ENCODE data around the gene RTN4R. TPM values are rescaled to one million over a fixed set of nuclear protein-coding genes. Genes with fewer than 3 reads are reported as not detected.
"Not testable (repeated sequence)": the region's sequence is repeated elsewhere in the genome, so short reads cannot be mapped to it uniquely, and the experiment has no call there.

The RTN4R gene
- total RNA-seq, 1 experiment from 2014 or later = 0.30 TPM

GRCh38 chr22:20306646-20307447 lies 38.7 kb upstream of the RTN4R start:
- not testable (repeated sequence) for H4K20me1 ChIP-seq (ENCODE audit: insufficient read depth, low read depth, low read length); H3K4me3 ChIP-seq (ENCODE audit: low read length); H3K9ac ChIP-seq (ENCODE audit: low read length); H3K4me1 ChIP-seq (ENCODE audit: low read length); DNase-seq; H3K27me3 ChIP-seq (ENCODE audit: low read length); H2AFZ ChIP-seq (ENCODE audit: low read length); H3K27ac ChIP-seq (ENCODE audit: low read length); H3K9me2 ChIP-seq (replicated peaks; ENCODE audit: insufficient read depth, low read length); H3K9me3 ChIP-seq (ENCODE audit: low read length); H3K79me2 ChIP-seq (ENCODE audit: low read length); H3K36me3 ChIP-seq (ENCODE audit: insufficient read depth, low read length); H3K4me2 ChIP-seq (ENCODE audit: low read depth, low read length, poor library complexity, severe bottlenecking)

GRCh38 chr22:20305894-20306645 lies 38.0 kb upstream of the RTN4R start:
- Histone ChIP-seq H3K36me3 (ENCODE audit: insufficient read depth, low read length) (no peaks in the 10 kb centered on the region), H3K27me3 (ENCODE audit: low read length) (no peaks in the 10 kb centered on the region), H3K4me1 (ENCODE audit: low read length) (no peaks in the 10 kb centered on the region), H3K9ac (ENCODE audit: low read length) (no peak overlapping the region), H3K4me3 (ENCODE audit: low read length) (no peak overlapping the region), H3K79me2 (ENCODE audit: low read length) (no peaks in the 10 kb centered on the region), H2AFZ (ENCODE audit: low read length) (no peak overlapping the region), H3K27ac (ENCODE audit: low read length) (no peak overlapping the region), H3K9me2 (replicated peaks; ENCODE audit: insufficient read depth, low read length) (no peaks in the 10 kb centered on the region), H4K20me1 (ENCODE audit: insufficient read depth, low read depth, low read length) (no peaks in the 10 kb centered on the region), H3K4me2 (ENCODE audit: low read depth, low read length, poor library complexity, severe bottlenecking) (no peak overlapping the region), H3K9me3 (ENCODE audit: low read length) (no peaks in the 10 kb centered on the region)
- no peak for DNase-seq

- not testable (repeated sequence) for H3K4me3 ChIP-seq (ENCODE audit: low read length); DNase-seq
Observed at GRCh38 chr22:20305230-20305893, 37.2 kb upstream of the RTN4R start.

GRCh38 chr22:20304646-20305045 lies 36.5 kb upstream of the RTN4R start:
- Histone ChIP-seq H3K9me2 (replicated peaks; ENCODE audit: insufficient read depth, low read length) (no peaks in the 10 kb centered on the region), H3K4me2 (ENCODE audit: low read depth, low read length, poor library complexity, severe bottlenecking) (no peak overlapping the region), H4K20me1 (ENCODE audit: insufficient read depth, low read depth, low read length) (no peaks in the 10 kb centered on the region), H3K4me3 (ENCODE audit: low read length) (no peak overlapping the region), H2AFZ (ENCODE audit: low read length) (no peak overlapping the region), H3K36me3 (ENCODE audit: insufficient read depth, low read length) (no peaks in the 10 kb centered on the region), H3K9ac (ENCODE audit: low read length) (no peak overlapping the region), H3K4me1 (ENCODE audit: low read length) (no peaks in the 10 kb centered on the region), H3K27ac (ENCODE audit: low read length) (no peak overlapping the region), H3K79me2 (ENCODE audit: low read length) (no peaks in the 10 kb centered on the region), H3K9me3 (ENCODE audit: low read length) (no peaks in the 10 kb centered on the region), H3K27me3 (ENCODE audit: low read length) (no peaks in the 10 kb centered on the region)
- no peak for DNase-seq

More at GRCh38 chr22:20305230-20305893, 37.2 kb upstream of the RTN4R start:
- not testable (repeated sequence) for H2AFZ ChIP-seq (ENCODE audit: low read length); H3K9me3 ChIP-seq (ENCODE audit: low read length); H4K20me1 ChIP-seq (ENCODE audit: insufficient read depth, low read depth, low read length); H3K27ac ChIP-seq (ENCODE audit: low read length); H3K36me3 ChIP-seq (ENCODE audit: insufficient read depth, low read length); H3K79me2 ChIP-seq (ENCODE audit: low read length); H3K9me2 ChIP-seq (replicated peaks; ENCODE audit: insufficient read depth, low read length); H3K9ac ChIP-seq (ENCODE audit: low read length); H3K27me3 ChIP-seq (ENCODE audit: low read length); H3K4me1 ChIP-seq (ENCODE audit: low read length); H3K4me2 ChIP-seq (ENCODE audit: low read depth, low read length, poor library complexity, severe bottlenecking)

- H3K4me3 ChIP-seq (ENCODE audit: low read length); H3K9me2 ChIP-seq (replicated peaks; ENCODE audit: insufficient read depth, low read length); H2AFZ ChIP-seq (ENCODE audit: low read length); H3K4me2 ChIP-seq (ENCODE audit: low read depth, low read length, poor library complexity, severe bottlenecking); H3K27me3 ChIP-seq (ENCODE audit: low read length); H3K36me3 ChIP-seq (ENCODE audit: insufficient read depth, low read length); DNase-seq; H3K79me2 ChIP-seq (ENCODE audit: low read length); H3K9ac ChIP-seq (ENCODE audit: low read length); H4K20me1 ChIP-seq (ENCODE audit: insufficient read depth, low read depth, low read length); H3K4me1 ChIP-seq (ENCODE audit: low read length); H3K27ac ChIP-seq (ENCODE audit: low read length); H3K9me3 ChIP-seq (ENCODE audit: low read length): not testable (repeated sequence)
Observed at GRCh38 chr22:20303229-20303534, 35.1 kb upstream of the RTN4R start.

- H3K9me2 ChIP-seq (replicated peaks; ENCODE audit: insufficient read depth, low read length) = no peaks in the 10 kb centered on the region
- DNase-seq = no peak
- no peak overlapping the region for H3K4me2 ChIP-seq (ENCODE audit: low read depth, low read length, poor library complexity, severe bottlenecking)
- no peaks in the 10 kb centered on the region for H3K27me3 ChIP-seq (ENCODE audit: low read length)
- H3K36me3 ChIP-seq (ENCODE audit: insufficient read depth, low read length) = no peaks in the 10 kb centered on the region
- no peak overlapping the region for H3K27ac ChIP-seq (ENCODE audit: low read length)
- H3K9me3 ChIP-seq (ENCODE audit: low read length) = no peaks in the 10 kb centered on the region
- no peaks in the 10 kb centered on the region for H4K20me1 ChIP-seq (ENCODE audit: insufficient read depth, low read depth, low read length)
- no peak overlapping the region for H3K9ac ChIP-seq (ENCODE audit: low read length)
- H2AFZ ChIP-seq (ENCODE audit: low read length) = no peak overlapping the region
- no peaks in the 10 kb centered on the region for H3K79me2 ChIP-seq (ENCODE audit: low read length)
- H3K4me3 ChIP-seq (ENCODE audit: low read length) = no peak overlapping the region
- peaks cover 5% of the 10 kb centered on the region for H3K4me1 ChIP-seq (ENCODE audit: low read length)
Observed at GRCh38 chr22:20302438-20303228, 34.5 kb upstream of the RTN4R start.

GRCh38 chr22:20299746-20300136 lies 31.6 kb upstream of the RTN4R start:
- Histone ChIP-seq H3K27me3 (ENCODE audit: low read length) (no peaks in the 10 kb centered on the region), H3K4me2 (ENCODE audit: low read depth, low read length, poor library complexity, severe bottlenecking) (no peak overlapping the region), H4K20me1 (ENCODE audit: insufficient read depth, low read depth, low read length) (no peaks in the 10 kb centered on the region), H3K4me3 (ENCODE audit: low read length) (no peak overlapping the region), H3K27ac (ENCODE audit: low read length) (no peak overlapping the region), H3K9ac (ENCODE audit: low read length) (no peak overlapping the region), H3K79me2 (ENCODE audit: low read length) (no peaks in the 10 kb centered on the region), H3K4me1 (ENCODE audit: low read length) (peaks cover 5% of the 10 kb centered on the region), H3K9me2 (replicated peaks; ENCODE audit: insufficient read depth, low read length) (no peaks in the 10 kb centered on the region), H3K36me3 (ENCODE audit: insufficient read depth, low read length) (no peaks in the 10 kb centered on the region), H3K9me3 (ENCODE audit: low read length) (no peaks in the 10 kb centered on the region), H2AFZ (ENCODE audit: low read length) (no peak overlapping the region)
- no peak for DNase-seq

All from Karpas-422 (cell line).